HEK293 (cell line): ENCODE results near the gene STX1B.

Source experiments
- ZBTB1 ChIP-seq: fragments of 450-650 bp; formaldehyde crosslinking; IDR thresholded peaks from 2 replicates; pipeline ENCODE4 v1.5.1; 2016; ENCODE audit warnings: missing biosample characterization, missing genetic modification characterization
- TF ChIP-seq, protein P1 (sequence below): fragments of 450-650 bp; formaldehyde crosslinking; IDR thresholded peaks from 2 replicates; pipeline ENCODE4 v1.5.1; 2016; ENCODE audit warnings: missing biosample characterization, missing genetic modification characterization
- TF ChIP-seq, protein P2 (sequence below): fragments of 450-650 bp; formaldehyde crosslinking; IDR thresholded peaks from 2 replicates; pipeline ENCODE4 v1.5.1; 2017; ENCODE audit warnings: missing biosample characterization, missing genetic modification characterization

GRCh38 chr16:30995927-30996323, 14.5 kb downstream of the STX1B start:
- TF ChIP-seq ZBTB1 = no peak
- TF ChIP-seq, protein P1, sequence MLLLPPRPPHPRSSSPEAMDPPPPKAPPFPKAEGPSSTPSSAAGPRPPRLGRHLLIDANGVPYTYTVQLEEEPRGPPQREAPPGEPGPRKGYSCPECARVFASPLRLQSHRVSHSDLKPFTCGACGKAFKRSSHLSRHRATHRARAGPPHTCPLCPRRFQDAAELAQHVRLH (tag by site-specific recombination) = no peak
- TF ChIP-seq, protein P2, sequence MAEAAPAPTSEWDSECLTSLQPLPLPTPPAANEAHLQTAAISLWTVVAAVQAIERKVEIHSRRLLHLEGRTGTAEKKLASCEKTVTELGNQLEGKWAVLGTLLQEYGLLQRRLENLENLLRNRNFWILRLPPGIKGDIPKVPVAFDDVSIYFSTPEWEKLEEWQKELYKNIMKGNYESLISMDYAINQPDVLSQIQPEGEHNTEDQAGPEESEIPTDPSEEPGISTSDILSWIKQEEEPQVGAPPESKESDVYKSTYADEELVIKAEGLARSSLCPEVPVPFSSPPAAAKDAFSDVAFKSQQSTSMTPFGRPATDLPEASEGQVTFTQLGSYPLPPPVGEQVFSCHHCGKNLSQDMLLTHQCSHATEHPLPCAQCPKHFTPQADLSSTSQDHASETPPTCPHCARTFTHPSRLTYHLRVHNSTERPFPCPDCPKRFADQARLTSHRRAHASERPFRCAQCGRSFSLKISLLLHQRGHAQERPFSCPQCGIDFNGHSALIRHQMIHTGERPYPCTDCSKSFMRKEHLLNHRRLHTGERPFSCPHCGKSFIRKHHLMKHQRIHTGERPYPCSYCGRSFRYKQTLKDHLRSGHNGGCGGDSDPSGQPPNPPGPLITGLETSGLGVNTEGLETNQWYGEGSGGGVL = no peak
